Astrocyte (in vitro differentiated cells and primary cell): ENCODE data around the gene CELA3B.
"Not testable (repeated sequence)": the region's sequence is repeated elsewhere in the genome, so short reads cannot be mapped to it uniquely, and the experiment has no call there.

Experiments used
- CTCF ChIP-seq: IDR thresholded peaks from 2 replicates; pipeline ENCODE4 v1.5.1; 2011; ENCODE audit warnings: low read depth, mild to moderate bottlenecking, inconsistent platforms, low read length, moderate library complexity; ENCODE audit not compliant: insufficient read depth
- EZH2 ChIP-seq: IDR thresholded peaks from 2 replicates; pipeline ENCODE4 v1.6.1; 2012; ENCODE audit warnings: mild to moderate bottlenecking, low read length, inconsistent platforms; ENCODE audit not compliant: insufficient read depth

DNA sequence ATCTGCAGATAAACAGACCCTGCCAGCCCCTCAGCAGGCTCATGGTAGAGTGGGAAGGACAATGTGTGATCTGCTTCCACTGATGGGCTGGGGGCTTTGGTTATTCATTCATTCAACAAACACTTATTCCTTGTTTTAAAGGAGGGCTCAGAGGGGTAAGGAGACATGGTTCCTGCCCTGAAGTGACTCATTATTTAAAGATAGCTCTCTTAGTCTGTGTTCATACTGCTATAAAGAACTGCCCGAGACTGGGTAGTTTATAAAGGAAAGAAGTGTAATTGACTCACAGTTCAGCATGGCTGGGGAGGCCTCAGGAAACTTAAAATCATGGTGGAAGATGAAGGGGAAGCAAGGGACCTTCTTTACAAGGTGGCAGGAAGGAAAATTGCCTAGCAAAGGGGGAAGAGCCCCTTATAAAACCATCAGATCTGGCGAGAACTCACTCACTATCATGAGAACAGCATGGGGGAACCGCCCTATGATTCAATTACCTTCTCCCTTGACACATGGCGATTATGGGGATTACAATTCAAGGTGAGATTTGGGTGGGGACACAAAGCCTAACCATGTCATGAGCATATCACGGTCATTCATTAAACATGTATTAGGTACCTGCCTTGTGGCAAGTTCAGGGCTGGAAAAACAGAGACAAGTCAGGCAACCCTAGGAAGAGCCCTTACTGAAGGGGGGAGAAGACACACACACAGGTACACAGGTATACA lies 13.0 kb downstream of the CELA3B start:
- not testable (repeated sequence) for TF ChIP-seq CTCF, EZH2
